ENCODE measurements around the gene TENM3.

TENM3 gene

GRCh38 chr4:182555997-182556418 is 312.8 kb downstream of the TENM3 start:
- peak in 1 of 58 donors; percentile 41 for DNase-seq

- no peak for DNase-seq
These were observed 313.4 kb downstream of the TENM3 start for GRCh38 chr4:182556580-182556979.

GRCh38 chr4:182560358-182560757 is 317.2 kb downstream of the TENM3 start:
- DNase-seq, result no peak

GRCh38 chr4:182562350-182562749 is 319.1 kb downstream of the TENM3 start:
- DNase-seq, result no peak

GRCh38 chr4:182564724-182565369 is 321.6 kb downstream of the TENM3 start:
- DNase-seq, result no peak

- no peak for DNase-seq
These were observed 323.9 kb downstream of the TENM3 start for GRCh38 chr4:182567119-182567518.

- DNase-seq, result no peak
These were observed 326.4 kb downstream of the TENM3 start for GRCh38 chr4:182569561-182569960.

- no peak for DNase-seq
These were observed 331.5 kb downstream of the TENM3 start for GRCh38 chr4:182574706-182575105.

GRCh38 chr4:182575225-182575624 is 332.0 kb downstream of the TENM3 start:
- DNase-seq, result peak in 1 of 58 donors; percentile 6

- peak in 4 of 58 donors; percentile 2 to 30 (median 10) for DNase-seq
These were observed 333.5 kb downstream of the TENM3 start for GRCh38 chr4:182576601-182577289.

- no peak for DNase-seq
These were observed 334.2 kb downstream of the TENM3 start for GRCh38 chr4:182577411-182577810.

GRCh38 chr4:182578402-182578801 is 335.2 kb downstream of the TENM3 start:
- DNase-seq, result no peak

- no peak for DNase-seq
These were observed 339.0 kb downstream of the TENM3 start for GRCh38 chr4:182582245-182582644.

GRCh38 chr4:182583703-182584415 is 340.7 kb downstream of the TENM3 start:
- no peak for DNase-seq

GRCh38 chr4:182585321-182585720 is 342.1 kb downstream of the TENM3 start:
- DNase-seq, result no peak

- no peak for DNase-seq
These were observed 345.9 kb downstream of the TENM3 start for GRCh38 chr4:182589100-182589499.

- DNase-seq, result no peak
These were observed 350.2 kb downstream of the TENM3 start for GRCh38 chr4:182593402-182593801.

- no peak for DNase-seq
These were observed 350.7 kb downstream of the TENM3 start for GRCh38 chr4:182593864-182594263.

GRCh38 chr4:182600093-182600492 is 356.9 kb downstream of the TENM3 start:
- no peak for DNase-seq

GRCh38 chr4:182600856-182601255 is 357.7 kb downstream of the TENM3 start:
- no peak for DNase-seq

- DNase-seq, result no peak
These were observed 361.0 kb downstream of the TENM3 start for GRCh38 chr4:182604161-182604622.

GRCh38 chr4:182604953-182605352 is 361.8 kb downstream of the TENM3 start:
- DNase-seq, result no peak

All from anterior cingulate cortex (tissue), 58 donors.